Endothelial cell of umbilical vein (primary cell): Measurements from ENCODE around the gene PRC1. TPM values are rescaled to one million over a fixed set of nuclear protein-coding genes. Genes with fewer than 3 reads are reported as not detected.

Source experiments
- BruUV-seq: library from RNA; stranded (reverse); fragments of 400-500 nt; replicated peaks from 2 replicates; lab custom pipeline; 2021; lab: Mats Ljungman, UMichigan
- CTCF ChIA-PET: fragments of 300-600, 350-600 bp; sonication (Branson Sonifier 250); formaldehyde crosslinking; loops from one replicate; lab custom pipeline; 2021; ENCODE audit warnings: antibody characterized with exemption, inconsistent platforms; lab: Charles Lee
- POLR2A ChIA-PET: fragments of 300-600, 350-600 bp; sonication (Branson Sonifier 250); formaldehyde crosslinking; loops from one replicate; lab custom pipeline; 2021; ENCODE audit warnings: antibody characterized with exemption, inconsistent platforms; lab: Charles Lee
- DNase-seq: peaks from one replicate; pipeline ENCODE4 v3.0.0-alpha.2; 2011; ENCODE audit warnings: low read depth, low spot score
- FAIRE-seq: peaks from 2 replicates; lab custom pipeline; 2011; peaks lifted over from hg19 to GRCh38; lab: Jason Lieb, UNC
- H2AFZ ChIP-seq: 2 replicates; pipeline ENCODE4 v1.6.0; 2012; ENCODE audit warnings: low read depth, low read length, control low read depth, inconsistent platforms
- H3K27ac ChIP-seq: 2 replicates; pipeline ENCODE4 v1.5.1; 2011; ENCODE audit warnings: low read depth, mild to moderate bottlenecking, control low read depth, low read length, moderate library complexity; ENCODE audit not compliant: insufficient read depth
- H3K27me3 ChIP-seq, 2 experiments: 2 replicates each; pipeline versions ENCODE4 v1.6.0 to v1.6.1; 2011; ENCODE audit warnings: low read length in 2 of 2, mixed read lengths in 1 of 2; ENCODE audit not compliant: control insufficient read depth in 2 of 2, insufficient read depth in 2 of 2
- H3K36me3 ChIP-seq, 2 experiments: 2 replicates in 1 of 2; 3 replicates in 1 of 2; pipeline ENCODE4 v1.5.1; 2011; ENCODE audit warnings: low read length in 2 of 2, mild to moderate bottlenecking in 1 of 2, moderate library complexity in 1 of 2; ENCODE audit not compliant: control insufficient read depth in 2 of 2, insufficient read depth in 2 of 2; ENCODE audit errors: extremely low read depth in 1 of 2
- H3K4me1 ChIP-seq: 3 replicates; pipeline ENCODE4 v1.5.1; 2011; ENCODE audit warnings: mild to moderate bottlenecking, low read length; ENCODE audit not compliant: control insufficient read depth, insufficient read depth; ENCODE audit errors: extremely low read depth
- H3K4me2 ChIP-seq: 2 replicates; pipeline ENCODE4 v1.6.1; 2011; ENCODE audit warnings: low read length, control low read depth, mixed read lengths; ENCODE audit not compliant: insufficient read depth
- H3K4me3 ChIP-seq, 3 experiments: fragments of 200-600 bp in 1 of 3; sonication (generic), shearing (Covaris generic) in 1 of 3; replicated peaks in 1 of 3; 2 replicates each; pipeline ENCODE4 v1.5.1; 2011 to 2016; ENCODE audit warnings: control low read depth in 3 of 3, low read length in 3 of 3, mild to moderate bottlenecking in 2 of 3, inconsistent platforms in 1 of 3, low read depth in 1 of 3, moderate library complexity in 1 of 3; ENCODE audit not compliant: insufficient read depth in 1 of 3
- H3K79me2 ChIP-seq: 2 replicates; pipeline ENCODE4 v1.6.0; 2012; ENCODE audit warnings: low read length, inconsistent platforms; ENCODE audit not compliant: control insufficient read depth, insufficient read depth
- H3K9ac ChIP-seq: replicated peaks from 2 replicates; pipeline ENCODE3; 2011; ENCODE audit warnings: low read length, control low read depth; ENCODE audit not compliant: insufficient read depth; ENCODE audit errors: extremely low read depth
- H3K9me1 ChIP-seq: replicated peaks from 3 replicates; pipeline ENCODE4 v1.6.0; 2011; ENCODE audit warnings: mild to moderate bottlenecking, low read length; ENCODE audit not compliant: control insufficient read depth, insufficient read depth; ENCODE audit errors: extremely low read depth
- H3K9me3 ChIP-seq: replicated peaks from 2 replicates; pipeline ENCODE4 v1.5.1; 2012; ENCODE audit warnings: low read length, inconsistent platforms; ENCODE audit not compliant: control insufficient read depth, insufficient read depth
- H4K20me1 ChIP-seq: replicated peaks from 2 replicates; pipeline ENCODE3; 2011; ENCODE audit warnings: mild to moderate bottlenecking, low read length; ENCODE audit not compliant: control insufficient read depth, insufficient read depth; ENCODE audit errors: extremely low read depth
- EZH2 ChIP-seq: IDR thresholded peaks from 2 replicates; pipeline ENCODE4 v1.6.1; 2012; ENCODE audit warnings: borderline replicate concordance, low read depth, mild to moderate bottlenecking, moderate library complexity, low read length, inconsistent platforms; ENCODE audit not compliant: severe bottlenecking
- GATA2 ChIP-seq: IDR thresholded peaks from 2 replicates; pipeline ENCODE4 v1.7.0; 2011; ENCODE audit warnings: low read depth, mild to moderate bottlenecking, moderate library complexity, mixed read lengths, low read length; ENCODE audit not compliant: insufficient read length, insufficient read depth
- JUN ChIP-seq: IDR thresholded peaks from 2 replicates; pipeline ENCODE4 v1.6.1; 2011; ENCODE audit warnings: borderline replicate concordance, low read depth; ENCODE audit not compliant: insufficient read length, insufficient read depth
- POLR2A ChIP-seq: IDR thresholded peaks from 2 replicates; pipeline ENCODE4 v1.6.1; 2012; ENCODE audit warnings: low read depth, mild to moderate bottlenecking, control low read depth, low read length
- POLR2AphosphoS5 ChIP-seq: IDR thresholded peaks from 2 replicates; pipeline ENCODE4 v1.6.1; 2012; ENCODE audit warnings: low read depth, mild to moderate bottlenecking, control low read depth, low read length, moderate library complexity; ENCODE audit not compliant: insufficient read depth
- dilution Hi-C: fragments of 300-500 bp; cut with MboI; formaldehyde crosslinking; loops from one replicate; pipeline ENCODE4 v1.15.0; 2019; ENCODE audit warnings: low sequenced_read_pairs; ENCODE audit not compliant: extremely low pct_ligation_motif_present
- intact Hi-C: fragments of 100-400 bp; cut with micrococcal nuclease; formaldehyde crosslinking; loops from one replicate; pipeline ENCODE4 v1.10.0; 2022
- polyA plus RNA-seq, 4 experiments: library from polyadenylated mRNA; depleted of rRNA in 3 of 4; stranded (reverse) in 3 of 4; unstranded in 1 of 4; fragments of >200 nt; gene quantifications; 2 replicates each; pipeline versions ENCODE4 v1.2.1 to v1.2.3, GENCODE V29; 2011 to 2012; ENCODE audit warnings: missing spikeins in 1 of 4
- total RNA-seq: library from RNA; stranded (reverse); gene quantifications from 2 replicates; pipeline ENCODE4 v1.2.3, GENCODE V29; 2021
- TF ChIP-seq, protein P1 (sequence below), 2 donors: IDR thresholded peaks; 1 replicate in 1 of 2; 2 replicates in 1 of 2; pipeline ENCODE4 v1.5.1; 2011; ENCODE audit warnings: low read length in 2 of 2, mild to moderate bottlenecking in 2 of 2, moderate library complexity in 2 of 2, control low read depth in 1 of 2, inconsistent platforms in 1 of 2, low read depth in 1 of 2; ENCODE audit not compliant: insufficient read depth in 1 of 2; ENCODE audit errors: extremely low read depth in 1 of 2
- TF ChIP-seq, protein P2 (sequence below): IDR thresholded peaks from 2 replicates; pipeline ENCODE4 v1.6.1; 2011; ENCODE audit not compliant: insufficient read depth, insufficient read length

PRC1 gene
- total and polyA plus RNA-seq, 2 donors (not counting 3 experiments of a cell fraction or from before 2014, with no cell fraction given), result 171 to 280 TPM

- peaks cover 8 to 24% of the 10 kb centered on the region in 2 experiments for H3K36me3 ChIP-seq
- peak overlapping the region in 1 of 3 experiments; percentile 67 for H3K4me3 ChIP-seq
- dilution Hi-C loops (no loop called here), intact Hi-C loops (loop anchor here (1.0 to 2.0 kb wide), 4 partner anchors 23 to 94 kb away; partner anchors contain the start of genes HDDC3, PRC1 and VPS33B)
- H3K27ac ChIP-seq, result peak overlapping the region; percentile 96
- H3K27me3 ChIP-seq, result no peaks in the 10 kb centered on the region
- ChIA-PET CTCF (interaction anchor here (1.0 to 6.9 kb wide), 31 partner anchors 8 to 317 kb away, joined by 3 to 155 read pairs (median 10); partner anchors contain the start of genes HDDC3, PRC1, UNC45A and VPS33B), POLR2A (interaction anchor here (0.5 kb wide), 1 partner anchor 57 kb away, joined by 4 read pairs; no protein-coding TSS in a partner anchor)
- H3K9ac ChIP-seq, result peak overlapping the region; percentile 95
- no peaks in the 10 kb centered on the region for H3K9me1 ChIP-seq
- BruUV-seq, result no TSS peak
- no peak overlapping the region for H2AFZ ChIP-seq
- no peaks in the 10 kb centered on the region for H4K20me1 ChIP-seq
- peak overlapping the region; percentile 82 for H3K4me2 ChIP-seq
- TF ChIP-seq POLR2A (no peak), GATA2 (no peak), POLR2AphosphoS5 (no peak), JUN (no peak), EZH2 (no peak)
- TF ChIP-seq, protein P1, sequence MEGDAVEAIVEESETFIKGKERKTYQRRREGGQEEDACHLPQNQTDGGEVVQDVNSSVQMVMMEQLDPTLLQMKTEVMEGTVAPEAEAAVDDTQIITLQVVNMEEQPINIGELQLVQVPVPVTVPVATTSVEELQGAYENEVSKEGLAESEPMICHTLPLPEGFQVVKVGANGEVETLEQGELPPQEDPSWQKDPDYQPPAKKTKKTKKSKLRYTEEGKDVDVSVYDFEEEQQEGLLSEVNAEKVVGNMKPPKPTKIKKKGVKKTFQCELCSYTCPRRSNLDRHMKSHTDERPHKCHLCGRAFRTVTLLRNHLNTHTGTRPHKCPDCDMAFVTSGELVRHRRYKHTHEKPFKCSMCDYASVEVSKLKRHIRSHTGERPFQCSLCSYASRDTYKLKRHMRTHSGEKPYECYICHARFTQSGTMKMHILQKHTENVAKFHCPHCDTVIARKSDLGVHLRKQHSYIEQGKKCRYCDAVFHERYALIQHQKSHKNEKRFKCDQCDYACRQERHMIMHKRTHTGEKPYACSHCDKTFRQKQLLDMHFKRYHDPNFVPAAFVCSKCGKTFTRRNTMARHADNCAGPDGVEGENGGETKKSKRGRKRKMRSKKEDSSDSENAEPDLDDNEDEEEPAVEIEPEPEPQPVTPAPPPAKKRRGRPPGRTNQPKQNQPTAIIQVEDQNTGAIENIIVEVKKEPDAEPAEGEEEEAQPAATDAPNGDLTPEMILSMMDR (IDR thresholded peaks at IDR 0.05; ENCODE audit: extremely low read depth in 1 of 2, insufficient read depth in 1 of 2, low read depth in 1 of 2, low read length in 2 of 2), result no peak
- TF ChIP-seq, protein P2, sequence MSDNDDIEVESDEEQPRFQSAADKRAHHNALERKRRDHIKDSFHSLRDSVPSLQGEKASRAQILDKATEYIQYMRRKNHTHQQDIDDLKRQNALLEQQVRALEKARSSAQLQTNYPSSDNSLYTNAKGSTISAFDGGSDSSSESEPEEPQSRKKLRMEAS, result no peak
- peaks cover 3% of the 10 kb centered on the region for H3K79me2 ChIP-seq
- no peaks in the 10 kb centered on the region for H3K9me3 ChIP-seq
- FAIRE-seq (peak; percentile 66), DNase-seq (no peak)
- peaks cover 13% of the 10 kb centered on the region for H3K4me1 ChIP-seq
Observed at GRCh38 chr15:90955624-90956273, 38.6 kb downstream of the PRC1 start.
